ENCODE results near the gene PRDM16.

- TF ChIP-seq, protein P1, sequence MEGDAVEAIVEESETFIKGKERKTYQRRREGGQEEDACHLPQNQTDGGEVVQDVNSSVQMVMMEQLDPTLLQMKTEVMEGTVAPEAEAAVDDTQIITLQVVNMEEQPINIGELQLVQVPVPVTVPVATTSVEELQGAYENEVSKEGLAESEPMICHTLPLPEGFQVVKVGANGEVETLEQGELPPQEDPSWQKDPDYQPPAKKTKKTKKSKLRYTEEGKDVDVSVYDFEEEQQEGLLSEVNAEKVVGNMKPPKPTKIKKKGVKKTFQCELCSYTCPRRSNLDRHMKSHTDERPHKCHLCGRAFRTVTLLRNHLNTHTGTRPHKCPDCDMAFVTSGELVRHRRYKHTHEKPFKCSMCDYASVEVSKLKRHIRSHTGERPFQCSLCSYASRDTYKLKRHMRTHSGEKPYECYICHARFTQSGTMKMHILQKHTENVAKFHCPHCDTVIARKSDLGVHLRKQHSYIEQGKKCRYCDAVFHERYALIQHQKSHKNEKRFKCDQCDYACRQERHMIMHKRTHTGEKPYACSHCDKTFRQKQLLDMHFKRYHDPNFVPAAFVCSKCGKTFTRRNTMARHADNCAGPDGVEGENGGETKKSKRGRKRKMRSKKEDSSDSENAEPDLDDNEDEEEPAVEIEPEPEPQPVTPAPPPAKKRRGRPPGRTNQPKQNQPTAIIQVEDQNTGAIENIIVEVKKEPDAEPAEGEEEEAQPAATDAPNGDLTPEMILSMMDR (IDR thresholded peaks at IDR 0.05; ENCODE audit: insufficient read depth, low read depth, low read length), result no peak
- no peak for TF ChIP-seq EZH2 (IDR thresholded peaks at IDR 0.05; ENCODE audit: insufficient read depth, low read length)
Measured at GRCh38 chr1:3380469-3380868, 311.5 kb downstream of the PRDM16 start.

Data from astrocyte (in vitro differentiated cells and primary cell).